Esophagus muscularis mucosa (tissue), 4 donors: ENCODE results near the gene PARD3B.

ENCODE experiments used
- CTCF ChIP-seq, 3 experiments: fragments of 200-600 bp in 2 of 3; fragments of 450-650 bp in 1 of 3; sonication (generic) in 2 of 3; IDR thresholded peaks; one replicate each; pipeline ENCODE4 v1.5.1; 2017 to 2019; ENCODE audit warnings: antibody characterized with exemption in 3 of 3, mild to moderate bottlenecking in 2 of 3, moderate library complexity in 1 of 3
- EP300 ChIP-seq: sonication (generic); formaldehyde crosslinking; IDR thresholded peaks from one replicate; pipeline ENCODE4 v1.6.1; 2017; ENCODE audit warnings: antibody characterized with exemption
- POLR2AphosphoS5 ChIP-seq, 2 donors: sonication (generic); formaldehyde crosslinking; IDR thresholded peaks; one replicate each; pipeline ENCODE4 v1.6.1; 2017; ENCODE audit warnings: antibody characterized with exemption in 2 of 2

GRCh38 chr2:205640716-205641115 is 1095.4 kb downstream of the PARD3B start:
- no peak for TF ChIP-seq POLR2AphosphoS5 (IDR thresholded peaks at IDR 0.05)
- TF ChIP-seq CTCF (IDR thresholded peaks at IDR 0.05): no peak
- no peak for TF ChIP-seq EP300
